Hematopoietic multipotent progenitor cell (in vitro differentiated cells): Measurements from ENCODE around the gene KAZN. TPM values are rescaled to one million over a fixed set of nuclear protein-coding genes. Genes with fewer than 3 reads are reported as not detected.

Experiments
- DNase-seq, 3 donors: peaks; one replicate each; pipeline ENCODE4 v3.0.0-alpha.2; 2011 to 2015; ENCODE audit warnings: low read depth in 2 of 3, low spot score in 2 of 3
- total RNA-seq: library from RNA; depleted of rRNA; stranded (reverse); fragments of >200 nt; gene quantifications from one replicate; pipeline ENCODE4 v1.2.3, GENCODE V29; 2012

KAZN gene
- total RNA-seq, 1 donor: 0.54 TPM

GRCh38 chr1:14705824-14706223, 107.3 kb downstream of the KAZN start:
- no peak for DNase-seq

GRCh38 chr1:14706631-14707030, 108.1 kb downstream of the KAZN start:
- DNase-seq: peak in 2 of 3 donors; percentile 73 to 92

- no peak for DNase-seq
These were observed 109.3 kb downstream of the KAZN start for GRCh38 chr1:14707531-14708445.

- DNase-seq: no peak
These were observed 111.8 kb downstream of the KAZN start for GRCh38 chr1:14710331-14710730.

- DNase-seq: no peak
These were observed 113.7 kb downstream of the KAZN start for GRCh38 chr1:14712136-14712535.

- DNase-seq: no peak
These were observed 114.6 kb downstream of the KAZN start for GRCh38 chr1:14713077-14713476.

GRCh38 chr1:14715266-14715665, 116.8 kb downstream of the KAZN start:
- no peak for DNase-seq

- no peak for DNase-seq
These were observed 117.3 kb downstream of the KAZN start for GRCh38 chr1:14715802-14716201.

GRCh38 chr1:14716474-14716873, 118.0 kb downstream of the KAZN start:
- DNase-seq: no peak

GRCh38 chr1:14718476-14718875, 120.0 kb downstream of the KAZN start:
- no peak for DNase-seq

- DNase-seq: no peak
These were observed 124.9 kb downstream of the KAZN start for GRCh38 chr1:14723401-14723800.

- no peak for DNase-seq
These were observed 125.8 kb downstream of the KAZN start for GRCh38 chr1:14724246-14724645.

- no peak for DNase-seq
These were observed 126.2 kb downstream of the KAZN start for GRCh38 chr1:14724678-14725077.

- DNase-seq: no peak
These were observed 126.8 kb downstream of the KAZN start for GRCh38 chr1:14725238-14725637.

GRCh38 chr1:14725695-14726094, 127.2 kb downstream of the KAZN start:
- no peak for DNase-seq

GRCh38 chr1:14726606-14727005, 128.1 kb downstream of the KAZN start:
- DNase-seq: no peak

GRCh38 chr1:14728516-14728915, 130.0 kb downstream of the KAZN start:
- DNase-seq: no peak

- DNase-seq: no peak
These were observed 134.2 kb downstream of the KAZN start for GRCh38 chr1:14732728-14733047.

GRCh38 chr1:14733048-14733778, 134.7 kb downstream of the KAZN start:
- DNase-seq: no peak

- no peak for DNase-seq
These were observed 135.3 kb downstream of the KAZN start for GRCh38 chr1:14733779-14734140.

- peak in 2 of 3 donors; percentile 51 to 76 for DNase-seq
These were observed 137.4 kb downstream of the KAZN start for GRCh38 chr1:14735841-14736240.

GRCh38 chr1:14737561-14738094, 139.1 kb downstream of the KAZN start:
- peak in 1 of 3 donors; percentile 55 for DNase-seq
